Vagina (tissue), 2 donors: Measurements from ENCODE around the gene GPANK1.

Experiments
- CTCF ChIP-seq, 3 experiments: fragments of 450-650 bp in 2 of 3; fragments of 200-600 bp in 1 of 3; sonication (generic) in 1 of 3; IDR thresholded peaks; one replicate each; pipeline ENCODE4 v1.5.1; 2017 to 2019; ENCODE audit warnings: antibody characterized with exemption in 3 of 3, mild to moderate bottlenecking in 2 of 3, moderate library complexity in 2 of 3
- POLR2A ChIP-seq, 2 donors: fragments of 450-650 bp; IDR thresholded peaks; one replicate each; pipeline ENCODE4 v1.6.1; 2017; ENCODE audit warnings: antibody characterized with exemption in 2 of 2, mild to moderate bottlenecking in 2 of 2, moderate library complexity in 2 of 2

GRCh38 chr6:31691564-31692108 is 26.8 kb upstream of the GPANK1 start:
- TF ChIP-seq CTCF (IDR thresholded peaks at IDR 0.05) (no peak), POLR2A (IDR thresholded peaks at IDR 0.05) (no peak)
